ENCODE data around the gene PRM1. TPM values are rescaled to one million over a fixed set of nuclear protein-coding genes. Genes with fewer than 3 reads are reported as not detected.
A peak's percentile ranks its signal among the peaks of the same experiment; 100 is the strongest.

Gene PRM1
- total and polyA plus RNA-seq, 8 donors: not detected

DNA sequence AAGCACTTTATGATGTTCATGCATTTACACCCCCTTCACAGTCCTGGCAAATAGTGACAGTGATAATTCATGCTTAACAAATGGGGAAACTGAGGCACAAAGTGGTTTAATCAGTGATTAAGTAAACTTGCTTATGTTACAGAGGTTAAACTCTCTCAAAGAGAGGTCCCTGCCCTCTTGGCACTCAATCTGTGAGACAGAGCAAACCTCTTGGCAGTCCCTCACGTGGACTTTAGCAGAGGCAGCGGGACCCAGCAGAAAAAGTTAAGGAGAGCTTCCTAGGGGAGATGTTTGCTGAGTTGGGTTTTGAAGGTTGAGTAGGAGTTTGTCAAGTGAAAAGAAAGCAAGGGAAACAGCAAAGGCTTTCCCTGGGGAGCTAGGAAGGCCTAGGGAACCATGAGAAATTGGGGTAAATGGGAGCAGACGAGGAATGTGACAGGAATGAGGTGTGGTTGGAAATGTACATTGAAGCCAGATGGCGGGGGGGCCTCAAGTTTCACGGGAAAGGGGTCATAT, 35.9 kb downstream of the PRM1 start:
- FAIRE-seq (no peak), ATAC-seq (no peak), DNase-seq (no peak)
- Histone ChIP-seq H3K36me3 (no peaks in the 10 kb centered on the region), H3K27me3 (no peaks in the 10 kb centered on the region), H3K27ac (no peak overlapping the region), H3K4me3 (no peak overlapping the region), H3K9me3 (no peaks in the 10 kb centered on the region), H3K4me1 (no peaks in the 10 kb centered on the region)
- intact Hi-C loops (cut with DNase I): no loop called here
- WGBS, 2 donors: 72 to 79% methylated on average over 5 of the region's 5 CpGs
- TF ChIP-seq, protein P1, sequence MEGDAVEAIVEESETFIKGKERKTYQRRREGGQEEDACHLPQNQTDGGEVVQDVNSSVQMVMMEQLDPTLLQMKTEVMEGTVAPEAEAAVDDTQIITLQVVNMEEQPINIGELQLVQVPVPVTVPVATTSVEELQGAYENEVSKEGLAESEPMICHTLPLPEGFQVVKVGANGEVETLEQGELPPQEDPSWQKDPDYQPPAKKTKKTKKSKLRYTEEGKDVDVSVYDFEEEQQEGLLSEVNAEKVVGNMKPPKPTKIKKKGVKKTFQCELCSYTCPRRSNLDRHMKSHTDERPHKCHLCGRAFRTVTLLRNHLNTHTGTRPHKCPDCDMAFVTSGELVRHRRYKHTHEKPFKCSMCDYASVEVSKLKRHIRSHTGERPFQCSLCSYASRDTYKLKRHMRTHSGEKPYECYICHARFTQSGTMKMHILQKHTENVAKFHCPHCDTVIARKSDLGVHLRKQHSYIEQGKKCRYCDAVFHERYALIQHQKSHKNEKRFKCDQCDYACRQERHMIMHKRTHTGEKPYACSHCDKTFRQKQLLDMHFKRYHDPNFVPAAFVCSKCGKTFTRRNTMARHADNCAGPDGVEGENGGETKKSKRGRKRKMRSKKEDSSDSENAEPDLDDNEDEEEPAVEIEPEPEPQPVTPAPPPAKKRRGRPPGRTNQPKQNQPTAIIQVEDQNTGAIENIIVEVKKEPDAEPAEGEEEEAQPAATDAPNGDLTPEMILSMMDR (IDR thresholded peaks at IDR 0.05): no peak

DNA sequence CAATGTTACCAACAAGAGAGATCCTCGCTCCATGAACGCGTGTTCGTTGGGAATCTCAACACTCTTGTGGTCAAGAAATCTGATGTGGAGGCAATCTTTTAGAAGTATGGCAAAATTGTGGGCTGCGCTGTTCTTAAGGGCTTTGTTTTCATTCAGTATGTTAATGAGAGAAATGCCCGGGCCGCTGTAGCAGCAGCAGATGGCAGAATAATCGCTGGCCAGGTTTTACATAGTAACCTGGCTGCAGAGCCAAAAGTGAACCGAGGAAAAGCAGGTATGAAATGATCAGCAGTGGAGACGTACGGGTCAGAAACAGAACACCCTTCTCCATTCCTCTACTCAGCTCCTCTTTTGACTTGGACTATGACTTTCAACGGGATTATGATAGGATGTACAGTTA, 38.5 kb downstream of the PRM1 start:
- Histone ChIP-seq H3K9me3 (no peaks in the 10 kb centered on the region), H3K4me1 (no peaks in the 10 kb centered on the region), H3K36me3 (no peaks in the 10 kb centered on the region), H3K27ac (no peak overlapping the region), H3K4me3 (no peak overlapping the region), H3K27me3 (no peaks in the 10 kb centered on the region)
- intact Hi-C loops (cut with DNase I): no loop called here
- WGBS, 2 donors: 45 to 53% methylated on average over 12 of the region's 12 CpGs
- no peak for DNase-seq
- ATAC-seq: peak in 2 of 4 donors; percentile 22 to 29
- FAIRE-seq: no peak
- TF ChIP-seq, protein P1 (IDR thresholded peaks at IDR 0.05): no peak

DNA sequence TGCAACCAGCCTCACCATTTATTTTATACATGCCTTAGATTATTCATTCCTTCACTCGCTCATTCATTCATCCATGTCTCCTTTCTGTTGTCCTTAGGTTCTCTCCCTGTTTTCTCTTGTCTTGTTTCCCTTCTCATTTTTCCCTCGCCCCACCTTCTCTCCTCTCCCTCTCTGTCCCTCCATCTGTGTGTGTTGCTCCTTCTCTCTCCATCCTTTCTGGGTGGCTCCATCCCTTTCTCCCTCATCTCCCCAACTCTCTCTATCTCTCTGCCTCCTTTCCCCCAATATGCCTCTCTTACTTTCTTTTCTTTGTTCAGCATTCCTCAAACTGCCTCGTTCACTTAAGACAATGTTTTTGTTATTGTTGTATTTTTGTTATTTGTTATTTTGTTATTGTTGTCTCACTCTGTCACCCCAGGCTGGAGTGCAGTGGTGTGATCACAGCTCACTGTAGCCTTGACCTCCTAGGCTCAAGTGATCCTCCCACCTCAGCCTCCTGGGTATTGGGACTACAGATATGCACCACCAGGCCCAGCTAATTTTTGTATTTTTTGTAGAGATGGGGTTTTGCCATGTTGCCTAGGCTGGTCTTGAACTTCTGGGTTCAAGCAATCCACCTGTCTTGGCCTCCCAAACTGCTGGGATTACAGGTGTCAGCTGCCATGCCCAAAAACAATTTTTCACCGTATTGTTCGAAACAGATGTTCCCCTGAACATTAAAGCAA, 39.5 kb downstream of the PRM1 start:
- ATAC-seq (no peak), FAIRE-seq (no peak), DNase-seq (no peak)
- no peaks in the 10 kb centered on the region for H3K4me1 ChIP-seq
- no peak overlapping the region for H3K27ac ChIP-seq
- 89 to 94% methylated on average over 5 of the region's 5 CpGs for WGBS, 2 donors
- no peaks in the 10 kb centered on the region for H3K36me3 ChIP-seq
- no peaks in the 10 kb centered on the region for H3K9me3 ChIP-seq
- TF ChIP-seq, protein P1 (IDR thresholded peaks at IDR 0.05): no peak
- intact Hi-C loops (cut with DNase I): no loop called here
- H3K27me3 ChIP-seq: no peaks in the 10 kb centered on the region
- H3K4me3 ChIP-seq: no peak overlapping the region

DNA sequence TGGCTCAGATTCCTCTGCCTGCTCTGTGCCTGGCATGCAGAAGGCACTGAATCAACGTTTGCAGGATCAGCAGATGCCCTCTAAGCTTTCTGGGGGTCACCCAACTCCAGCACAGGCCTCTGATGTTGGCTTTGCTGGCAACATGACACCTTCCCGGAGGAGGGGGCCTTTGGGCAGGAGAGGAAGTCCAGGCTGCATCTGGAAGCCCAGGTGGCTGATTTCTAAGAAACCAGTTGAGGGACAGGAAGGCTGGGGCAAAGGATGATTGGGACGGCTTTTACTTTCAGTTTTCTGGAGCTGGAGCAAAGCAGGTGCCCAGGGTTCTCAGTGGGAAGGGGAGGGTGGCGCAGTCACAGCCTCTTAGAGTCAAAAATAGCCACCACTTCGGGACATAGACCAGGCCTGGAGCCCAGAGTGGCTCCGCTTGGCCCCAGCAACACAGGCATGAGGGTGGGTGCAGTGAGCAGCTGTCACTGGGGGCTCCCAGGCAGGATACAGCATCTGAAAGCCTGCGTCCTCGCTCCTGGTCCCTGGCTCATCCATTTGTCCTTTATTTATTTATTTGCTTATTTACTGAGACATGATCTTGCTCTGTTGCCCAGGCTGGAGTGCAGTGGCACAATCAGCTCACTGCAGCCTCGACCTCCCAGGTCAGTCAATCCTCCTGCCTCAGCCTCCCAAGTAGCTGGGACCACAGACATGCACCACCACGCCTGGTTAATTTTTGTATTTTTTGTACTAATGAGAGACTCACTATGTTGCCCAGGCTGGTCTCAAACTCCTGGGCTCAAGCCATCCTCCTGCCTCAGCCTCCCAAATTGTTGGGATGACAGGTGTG, 40.3 kb downstream of the PRM1 start:
- Histone ChIP-seq H3K4me3 (no peak overlapping the region), H3K4me1 (peaks cover 0 to under 1% (median 0%) of the 10 kb centered on the region in 3 donors), H3K27me3 (no peaks in the 10 kb centered on the region), H3K9me3 (no peaks in the 10 kb centered on the region), H3K36me3 (no peaks in the 10 kb centered on the region), H3K27ac (no peak overlapping the region)
- DNase-seq (no peak), FAIRE-seq (no peak), ATAC-seq (no peak)
- intact Hi-C loops (cut with DNase I): no loop called here
- TF ChIP-seq, protein P1 (IDR thresholded peaks at IDR 0.05): no peak
- WGBS, 2 donors: 77 to 82% methylated on average over 10 of the region's 10 CpGs

Measured in pancreas (tissue), 10 donors.